Kidney epithelial cell (primary cell): Measurements from ENCODE around the gene DISC1. TPM values are rescaled to one million over a fixed set of nuclear protein-coding genes. Genes with fewer than 3 reads are reported as not detected.

Experiments used
- DNase-seq: peaks from one replicate; pipeline ENCODE4 v3.0.0-alpha.2; 2010; ENCODE audit warnings: low read depth
- H3K27me3 ChIP-seq: 2 replicates; pipeline ENCODE4 v1.6.0; 2011; ENCODE audit warnings: low read length; ENCODE audit not compliant: control insufficient read depth, insufficient read depth
- H3K36me3 ChIP-seq: 2 replicates; pipeline ENCODE4 v1.5.1; 2011; ENCODE audit warnings: low read length; ENCODE audit not compliant: control insufficient read depth, insufficient read depth
- H3K4me3 ChIP-seq: 2 replicates; pipeline ENCODE4 v1.5.1; 2011; ENCODE audit warnings: low read depth, mild to moderate bottlenecking, control low read depth, low read length
- total RNA-seq: library from RNA; depleted of rRNA; stranded (reverse); fragments of >200 nt; gene quantifications from 2 replicates; pipeline ENCODE4 v1.2.3, GENCODE V29; 2015
- TF ChIP-seq, protein P1 (sequence below): IDR thresholded peaks from 2 replicates; pipeline ENCODE4 v1.5.1; 2011; ENCODE audit warnings: mild to moderate bottlenecking, moderate library complexity, low read length, control low read depth, inconsistent platforms; ENCODE audit not compliant: insufficient read depth, poor library complexity, severe bottlenecking

Gene DISC1
- total RNA-seq, 1 donor from 2014 or later = 5.8 TPM

DNA sequence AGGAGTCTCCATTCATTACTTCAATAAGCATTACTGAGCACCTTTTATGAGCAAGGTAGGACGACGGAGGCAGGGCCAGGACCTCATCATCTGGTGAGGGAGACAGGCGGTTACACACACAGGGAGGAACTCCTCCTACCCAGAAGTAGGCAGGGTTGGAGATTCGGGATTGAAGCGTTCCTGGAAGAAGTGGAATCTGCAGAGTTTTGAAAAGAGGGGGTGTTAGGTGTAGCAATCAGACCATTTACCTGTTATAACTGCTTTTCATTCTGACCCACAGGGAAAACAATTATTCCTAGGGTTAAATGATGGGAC lies 392.4 kb downstream of the DISC1 start:
- TF ChIP-seq, protein P1, sequence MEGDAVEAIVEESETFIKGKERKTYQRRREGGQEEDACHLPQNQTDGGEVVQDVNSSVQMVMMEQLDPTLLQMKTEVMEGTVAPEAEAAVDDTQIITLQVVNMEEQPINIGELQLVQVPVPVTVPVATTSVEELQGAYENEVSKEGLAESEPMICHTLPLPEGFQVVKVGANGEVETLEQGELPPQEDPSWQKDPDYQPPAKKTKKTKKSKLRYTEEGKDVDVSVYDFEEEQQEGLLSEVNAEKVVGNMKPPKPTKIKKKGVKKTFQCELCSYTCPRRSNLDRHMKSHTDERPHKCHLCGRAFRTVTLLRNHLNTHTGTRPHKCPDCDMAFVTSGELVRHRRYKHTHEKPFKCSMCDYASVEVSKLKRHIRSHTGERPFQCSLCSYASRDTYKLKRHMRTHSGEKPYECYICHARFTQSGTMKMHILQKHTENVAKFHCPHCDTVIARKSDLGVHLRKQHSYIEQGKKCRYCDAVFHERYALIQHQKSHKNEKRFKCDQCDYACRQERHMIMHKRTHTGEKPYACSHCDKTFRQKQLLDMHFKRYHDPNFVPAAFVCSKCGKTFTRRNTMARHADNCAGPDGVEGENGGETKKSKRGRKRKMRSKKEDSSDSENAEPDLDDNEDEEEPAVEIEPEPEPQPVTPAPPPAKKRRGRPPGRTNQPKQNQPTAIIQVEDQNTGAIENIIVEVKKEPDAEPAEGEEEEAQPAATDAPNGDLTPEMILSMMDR = no peak
- no peak overlapping the region for H3K4me3 ChIP-seq
- no peaks in the 10 kb centered on the region for H3K36me3 ChIP-seq
- H3K27me3 ChIP-seq = no peaks in the 10 kb centered on the region
- no peak for DNase-seq

DNA sequence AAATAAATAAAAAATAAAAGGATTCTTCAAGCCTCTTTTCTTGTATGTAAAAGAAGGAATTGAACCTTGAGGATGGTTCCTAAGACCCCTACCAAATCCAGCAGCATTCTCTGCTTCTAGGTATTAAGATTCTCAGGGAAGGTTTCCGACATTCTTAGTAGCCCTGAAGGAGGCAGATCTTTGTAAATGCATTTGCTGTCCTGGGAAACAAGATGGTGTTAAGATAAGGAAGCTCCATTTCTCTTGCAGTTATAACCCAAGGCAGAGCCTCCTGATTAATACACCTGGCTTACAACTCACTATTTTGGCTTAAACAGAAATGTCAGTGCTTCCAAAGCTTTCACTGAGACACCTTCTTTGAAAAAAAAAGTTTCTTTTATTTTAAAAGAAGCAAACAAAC lies 393.8 kb downstream of the DISC1 start:
- H3K36me3 ChIP-seq = no peaks in the 10 kb centered on the region
- DNase-seq = no peak
- TF ChIP-seq, protein P1 = no peak
- H3K4me3 ChIP-seq = no peak overlapping the region
- H3K27me3 ChIP-seq = no peaks in the 10 kb centered on the region

DNA sequence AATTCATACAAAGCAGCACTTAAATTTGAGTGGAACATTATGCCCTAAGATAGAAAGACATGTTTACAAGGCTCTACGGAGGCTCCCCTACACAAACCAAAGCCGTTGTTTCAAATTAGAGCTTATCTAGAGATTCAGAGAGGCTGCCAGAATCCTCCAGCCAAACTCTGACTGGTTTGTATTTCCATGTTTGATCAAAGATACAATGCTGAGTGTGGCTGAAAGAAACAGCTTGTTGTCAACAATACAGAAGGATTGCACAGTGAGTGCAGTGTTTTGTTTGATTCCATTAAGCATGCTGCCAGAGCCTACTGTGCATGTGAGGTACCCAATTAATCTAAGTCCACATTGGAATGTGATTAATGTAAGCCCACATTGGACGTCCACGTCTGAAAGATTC lies 402.7 kb downstream of the DISC1 start:
- TF ChIP-seq, protein P1 = no peak
- Histone ChIP-seq H3K4me3 (no peak overlapping the region), H3K27me3 (no peaks in the 10 kb centered on the region), H3K36me3 (no peaks in the 10 kb centered on the region)
- DNase-seq = no peak

DNA sequence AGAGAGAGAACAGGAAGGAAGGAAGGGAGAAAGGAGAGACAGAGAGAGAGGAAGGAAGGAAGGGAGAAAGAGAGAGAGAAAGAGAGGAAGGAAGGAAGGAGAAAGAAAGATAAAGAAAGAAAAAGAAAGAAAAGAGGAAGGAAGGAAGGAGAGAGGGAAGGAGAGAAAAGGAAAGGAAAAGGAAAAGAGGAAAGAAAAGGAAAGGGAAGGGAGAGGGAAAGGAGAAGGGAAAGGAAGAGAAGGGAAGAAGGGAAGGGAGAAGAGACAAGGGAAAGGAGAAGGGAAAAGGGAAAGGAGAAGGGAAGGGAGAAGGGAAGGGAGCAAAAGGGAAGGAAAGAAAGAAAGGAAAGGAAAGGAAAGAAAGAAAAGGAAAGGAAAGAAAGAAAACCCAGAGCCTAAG lies 404.6 kb downstream of the DISC1 start:
- H3K4me3 ChIP-seq = no peak overlapping the region
- DNase-seq = no peak
- H3K27me3 ChIP-seq = no peaks in the 10 kb centered on the region
- H3K36me3 ChIP-seq = no peaks in the 10 kb centered on the region
- TF ChIP-seq, protein P1 = no peak

DNA sequence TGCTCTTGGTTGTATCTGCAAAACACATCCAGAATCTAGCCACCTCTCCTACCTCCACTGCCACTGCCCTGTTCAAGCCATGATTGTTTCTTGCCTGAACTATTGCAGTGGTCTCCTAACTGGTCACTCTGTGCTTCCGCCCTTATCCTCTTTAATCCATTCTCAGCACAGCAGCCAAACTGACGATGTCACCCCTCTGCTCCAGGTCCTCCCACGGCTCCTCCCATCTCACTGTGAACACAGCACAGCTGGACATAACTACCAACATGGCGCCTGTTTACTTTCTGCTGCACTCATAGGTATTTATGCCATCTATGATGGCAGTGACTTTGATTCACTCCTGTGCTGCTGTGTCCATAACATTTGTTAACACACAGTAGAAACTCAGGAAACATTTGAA lies 406.7 kb downstream of the DISC1 start:
- no peak for DNase-seq
- Histone ChIP-seq H3K36me3 (no peaks in the 10 kb centered on the region), H3K27me3 (no peaks in the 10 kb centered on the region)

DNA sequence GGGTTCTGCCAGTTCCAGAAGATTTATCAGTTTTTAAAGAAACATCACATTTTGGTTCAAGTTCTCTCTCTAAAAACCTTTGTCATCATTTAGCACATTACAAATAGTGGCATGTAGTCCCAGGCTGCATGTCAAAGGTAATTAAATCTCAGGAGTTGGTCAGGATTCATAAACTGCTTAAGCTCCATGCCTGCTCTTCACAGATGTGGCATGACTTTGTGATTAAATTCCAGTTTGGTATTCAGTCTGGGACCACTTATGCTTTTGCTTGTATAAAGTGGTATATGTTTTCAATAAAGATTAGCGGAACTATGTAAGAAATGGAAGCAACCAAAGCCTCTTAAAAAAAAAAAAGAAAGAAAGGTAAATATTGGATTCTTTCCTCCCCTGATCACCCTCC lies 408.0 kb downstream of the DISC1 start:
- no peak overlapping the region for H3K4me3 ChIP-seq
- DNase-seq = no peak
- no peaks in the 10 kb centered on the region for H3K36me3 ChIP-seq
- TF ChIP-seq, protein P1 = no peak
- H3K27me3 ChIP-seq = no peaks in the 10 kb centered on the region

More for the DNA sequence above, 406.7 kb downstream of the DISC1 start:
- TF ChIP-seq, protein P1 = no peak
- no peak overlapping the region for H3K4me3 ChIP-seq
